GM21515 (cell line): Measurements from ENCODE around the gene SLC25A1.

Experiments
- ATAC-seq: cut with Tn5 transposase; IDR thresholded peaks from one replicate; pipeline ENCODE4 v1.9.1; 2021; ENCODE audit not compliant: unreplicated experiment

Gene SLC25A1

GRCh38 chr22:19139974-19140373 lies 38.6 kb downstream of the SLC25A1 start:
- no peak for ATAC-seq

GRCh38 chr22:19139001-19139356 lies 39.6 kb downstream of the SLC25A1 start:
- no peak for ATAC-seq

GRCh38 chr22:19138217-19139000 lies 40.1 kb downstream of the SLC25A1 start:
- ATAC-seq: no peak

- ATAC-seq: no peak
Measured at GRCh38 chr22:19137384-19138216, 40.9 kb downstream of the SLC25A1 start.

- no peak for ATAC-seq
Measured at GRCh38 chr22:19136915-19137314, 41.6 kb downstream of the SLC25A1 start.

GRCh38 chr22:19134874-19135273 lies 43.7 kb downstream of the SLC25A1 start:
- ATAC-seq: no peak

GRCh38 chr22:19134176-19134831 lies 44.2 kb downstream of the SLC25A1 start:
- no peak for ATAC-seq

- ATAC-seq: no peak
Measured at GRCh38 chr22:19133561-19133960, 45.0 kb downstream of the SLC25A1 start.

GRCh38 chr22:19132693-19133400 lies 45.7 kb downstream of the SLC25A1 start:
- no peak for ATAC-seq

GRCh38 chr22:19132153-19132552 lies 46.4 kb downstream of the SLC25A1 start:
- ATAC-seq: no peak

GRCh38 chr22:19131685-19132015 lies 46.9 kb downstream of the SLC25A1 start:
- ATAC-seq: no peak

- no peak for ATAC-seq
Measured at GRCh38 chr22:19130959-19131684, 47.4 kb downstream of the SLC25A1 start, which contains the start of gene TSSK2. Gene TSSK2 (plus strand): TSS chr22:19131308. CDS start chr22:19131400, 92 bp downstream.

- ATAC-seq: no peak
Measured at GRCh38 chr22:19129871-19130270, 48.7 kb downstream of the SLC25A1 start.

GRCh38 chr22:19128946-19129727 lies 49.4 kb downstream of the SLC25A1 start:
- ATAC-seq: no peak

- ATAC-seq: no peak
Measured at GRCh38 chr22:19128009-19128401, 50.5 kb downstream of the SLC25A1 start.

- ATAC-seq: no peak
Measured at GRCh38 chr22:19127329-19128008, 51.1 kb downstream of the SLC25A1 start.

- no peak for ATAC-seq
Measured at GRCh38 chr22:19126309-19127273, 51.9 kb downstream of the SLC25A1 start.
